Mammary epithelial cell (primary cell): ENCODE measurements around the gene RIPK3.

Source experiments
- EZH2 ChIP-seq: IDR thresholded peaks from 2 replicates; pipeline ENCODE4 v1.6.1; 2012; ENCODE audit warnings: low read length, inconsistent platforms, borderline replicate concordance
- TF ChIP-seq, protein P1 (sequence below), 2 donors: IDR thresholded peaks in 1 of 2; conservative IDR thresholded peaks in 1 of 2; 2 replicates each; pipeline ENCODE4 v1.5.1; 2011 to 2012; ENCODE audit warnings: inconsistent platforms in 2 of 2, low read length in 2 of 2, mild to moderate bottlenecking in 2 of 2, control low read depth in 1 of 2, low read depth in 1 of 2; ENCODE audit not compliant: insufficient read depth in 1 of 2; ENCODE audit errors: extremely low read depth in 1 of 2

DNA sequence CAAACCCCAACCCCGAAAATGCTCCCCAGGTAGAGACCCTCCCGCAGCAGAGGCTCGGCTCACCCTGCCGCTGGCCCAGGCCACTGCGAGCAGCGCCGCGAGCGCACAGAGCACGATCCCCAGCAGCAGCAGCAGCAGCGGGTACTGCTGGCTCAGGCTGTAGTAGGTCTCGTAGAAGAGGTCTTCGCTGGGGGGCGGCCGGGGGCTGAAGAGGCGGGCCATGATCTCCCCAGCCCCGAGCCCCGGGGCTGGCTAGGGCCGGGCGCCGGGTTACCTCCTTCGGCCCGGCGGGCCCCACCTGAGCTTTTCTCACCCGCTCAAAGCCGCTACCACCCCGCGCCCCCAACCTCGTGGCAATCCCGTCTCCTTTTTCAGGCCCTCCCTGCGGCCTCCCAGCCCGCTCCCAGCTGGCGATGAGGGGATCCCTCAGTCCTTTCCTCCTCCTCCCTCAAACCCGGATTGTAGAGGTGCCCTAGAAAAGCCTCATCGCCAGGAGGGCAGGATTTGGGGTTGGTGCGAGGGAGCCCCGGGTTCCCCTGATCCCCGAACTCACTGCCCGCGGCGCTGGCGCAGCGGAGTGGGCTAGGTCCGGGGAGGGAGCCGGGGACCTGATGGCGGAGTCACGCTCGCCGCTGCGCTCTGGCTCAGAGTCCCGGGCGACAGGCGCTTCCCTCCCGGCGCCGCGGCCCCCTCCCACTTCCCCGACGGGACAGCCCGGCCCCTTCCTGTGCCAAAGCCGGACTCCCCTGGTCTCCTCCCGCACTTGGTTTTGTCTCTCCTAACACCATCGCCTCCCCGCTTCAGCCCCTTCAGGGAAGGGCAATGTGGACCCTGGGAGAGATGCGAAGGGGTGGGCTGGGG lies 5.1 kb downstream of the RIPK3 start, which contains the start of gene ADCY4:
- TF ChIP-seq, protein P1, sequence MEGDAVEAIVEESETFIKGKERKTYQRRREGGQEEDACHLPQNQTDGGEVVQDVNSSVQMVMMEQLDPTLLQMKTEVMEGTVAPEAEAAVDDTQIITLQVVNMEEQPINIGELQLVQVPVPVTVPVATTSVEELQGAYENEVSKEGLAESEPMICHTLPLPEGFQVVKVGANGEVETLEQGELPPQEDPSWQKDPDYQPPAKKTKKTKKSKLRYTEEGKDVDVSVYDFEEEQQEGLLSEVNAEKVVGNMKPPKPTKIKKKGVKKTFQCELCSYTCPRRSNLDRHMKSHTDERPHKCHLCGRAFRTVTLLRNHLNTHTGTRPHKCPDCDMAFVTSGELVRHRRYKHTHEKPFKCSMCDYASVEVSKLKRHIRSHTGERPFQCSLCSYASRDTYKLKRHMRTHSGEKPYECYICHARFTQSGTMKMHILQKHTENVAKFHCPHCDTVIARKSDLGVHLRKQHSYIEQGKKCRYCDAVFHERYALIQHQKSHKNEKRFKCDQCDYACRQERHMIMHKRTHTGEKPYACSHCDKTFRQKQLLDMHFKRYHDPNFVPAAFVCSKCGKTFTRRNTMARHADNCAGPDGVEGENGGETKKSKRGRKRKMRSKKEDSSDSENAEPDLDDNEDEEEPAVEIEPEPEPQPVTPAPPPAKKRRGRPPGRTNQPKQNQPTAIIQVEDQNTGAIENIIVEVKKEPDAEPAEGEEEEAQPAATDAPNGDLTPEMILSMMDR (conservative IDR thresholded peaks at IDR 0.05 in 1 of 2, IDR thresholded peaks at IDR 0.05 in 1 of 2; ENCODE audit: extremely low read depth in 1 of 2, insufficient read depth in 1 of 2, low read depth in 1 of 2, low read length in 2 of 2), result no peak
- peak; percentile 39 for TF ChIP-seq EZH2
